GM19351 (cell line): ENCODE data around the gene THRAP3.
"Not testable (repeated sequence)": the region's sequence is repeated elsewhere in the genome, so short reads cannot be mapped to it uniquely, and the experiment has no call there.

ENCODE experiments used
- ATAC-seq: cut with Tn5 transposase; IDR thresholded peaks from one replicate; pipeline ENCODE4 v1.9.1; 2021; ENCODE audit warnings: mild to moderate bottlenecking, moderate library complexity; ENCODE audit not compliant: unreplicated experiment

Gene THRAP3

GRCh38 chr1:36223996-36224536 is at the start of gene THRAP3:
Gene THRAP3 (plus strand): TSS chr1:36224443. CDS start chr1:36282564, 58,121 bp downstream.
- ATAC-seq, result peak; percentile 83

GRCh38 chr1:36174713-36175112 is 49.5 kb upstream of the THRAP3 start:
- no peak for ATAC-seq

GRCh38 chr1:36175137-36176095 is 48.8 kb upstream of the THRAP3 start:
- no peak for ATAC-seq

GRCh38 chr1:36176106-36176949 is 47.9 kb upstream of the THRAP3 start:
- ATAC-seq, result no peak

GRCh38 chr1:36177589-36178431 is 46.4 kb upstream of the THRAP3 start:
- no peak for ATAC-seq

- no peak for ATAC-seq
Observed at GRCh38 chr1:36178471-36179219, 45.6 kb upstream of the THRAP3 start.

- no peak for ATAC-seq
Observed at GRCh38 chr1:36179220-36179600, 45.0 kb upstream of the THRAP3 start.

- no peak for ATAC-seq
Observed at GRCh38 chr1:36182734-36183133, 41.5 kb upstream of the THRAP3 start.

- no peak for ATAC-seq
Observed at GRCh38 chr1:36183309-36183856, 40.9 kb upstream of the THRAP3 start.

GRCh38 chr1:36187800-36188593 is 36.2 kb upstream of the THRAP3 start:
- ATAC-seq, result peak; percentile 67

GRCh38 chr1:36196805-36197204 is 27.4 kb upstream of the THRAP3 start:
- ATAC-seq, result not testable (repeated sequence)

GRCh38 chr1:36198641-36199040 is 25.6 kb upstream of the THRAP3 start:
- no peak for ATAC-seq

- no peak for ATAC-seq
Observed at GRCh38 chr1:36199934-36200741, 24.1 kb upstream of the THRAP3 start.

GRCh38 chr1:36203027-36203553 is 21.2 kb upstream of the THRAP3 start:
- ATAC-seq, result no peak

- no peak for ATAC-seq
Observed at GRCh38 chr1:36203554-36204346, 20.5 kb upstream of the THRAP3 start.

GRCh38 chr1:36204347-36204909 is 19.8 kb upstream of the THRAP3 start:
- ATAC-seq, result no peak
